B cell (primary cell): Measurements from ENCODE around the gene NDFIP1. TPM values are rescaled to one million over a fixed set of nuclear protein-coding genes. Genes with fewer than 3 reads are reported as not detected.

Experiments used
- ATAC-seq: fragments of 200-7000 bp; cut with Tn5 transposase; one replicate; pipeline ENCODE4 v1.10.0; 2021; ENCODE audit warnings: low read depth, mild to moderate bottlenecking, moderate number of reproducible peaks, moderate library complexity
- CTCF ChIA-PET: fragments of 350-600 bp; sonication (Branson Sonifier 250); formaldehyde crosslinking; loops from one replicate; lab custom pipeline; 2021; ENCODE audit warnings: antibody characterized with exemption, inconsistent platforms; lab: Charles Lee
- POLR2A ChIA-PET: fragments of 350-600 bp; sonication (Branson Sonifier 250); formaldehyde crosslinking; loops from one replicate; lab custom pipeline; 2021; ENCODE audit warnings: antibody characterized with exemption; lab: Charles Lee
- DNase-seq: peaks from one replicate; pipeline ENCODE4 v3.0.0; 2013
- H2AFZ ChIP-seq: 2 replicates; pipeline ENCODE4 v1.6.1; 2012; ENCODE audit warnings: mild to moderate bottlenecking, low read depth, low read length; ENCODE audit not compliant: insufficient read depth, poor library complexity, severe bottlenecking
- H3K27ac ChIP-seq, 2 donors: 1 replicate in 1 of 2; 2 replicates in 1 of 2; pipeline ENCODE4 v1.5.1; 2012 to 2013; ENCODE audit warnings: low read length in 2 of 2, mild to moderate bottlenecking in 2 of 2, moderate library complexity in 1 of 2
- H3K27me3 ChIP-seq, 4 experiments: fragments of 200-600 bp in 1 of 4; sonication (generic) in 1 of 4; replicated peaks in 1 of 4; 1 replicate in 2 of 4; 2 replicates in 2 of 4; pipeline versions ENCODE4 v1.6.1 to v1.7.0; 2013 to 2016; ENCODE audit warnings: low read length in 3 of 4, mild to moderate bottlenecking in 2 of 4, mixed read lengths in 1 of 4, moderate library complexity in 1 of 4; ENCODE audit not compliant: insufficient read depth in 4 of 4, control insufficient read depth in 3 of 4; ENCODE audit errors: control extremely low read depth in 1 of 4
- H3K36me3 ChIP-seq, 2 experiments: replicated peaks in 1 of 2; 1 replicate in 1 of 2; 2 replicates in 1 of 2; pipeline versions ENCODE4 v1.6.1 to v1.7.1; 2013; ENCODE audit warnings: low read length in 1 of 2; ENCODE audit not compliant: insufficient read depth in 2 of 2, control insufficient read depth in 1 of 2; ENCODE audit errors: control extremely low read depth in 1 of 2, extremely low read depth in 1 of 2
- H3K4me1 ChIP-seq, 2 donors: fragments of 200-600 bp in 1 of 2; sonication (generic) in 1 of 2; 1 replicate in 1 of 2; 2 replicates in 1 of 2; pipeline versions ENCODE4 v1.5.1 to v1.6.1; 2013 to 2017; ENCODE audit warnings: low read length in 2 of 2; ENCODE audit not compliant: control insufficient read depth in 2 of 2, insufficient read depth in 2 of 2
- H3K4me2 ChIP-seq: replicated peaks from 2 replicates; pipeline ENCODE3; 2012; ENCODE audit warnings: mild to moderate bottlenecking, low read depth, low read length; ENCODE audit not compliant: poor library complexity, severe bottlenecking
- H3K4me3 ChIP-seq, 5 experiments: fragments of 200-600 bp in 1 of 5; sonication (generic) in 1 of 5; 1 replicate in 3 of 5; 2 replicates in 2 of 5; pipeline versions ENCODE4 v1.5.1 to v1.7.0; 2011 to 2016; ENCODE audit warnings: low read length in 4 of 5, mild to moderate bottlenecking in 4 of 5, low read depth in 2 of 5, control low read depth in 1 of 5, moderate library complexity in 1 of 5; ENCODE audit not compliant: insufficient read depth in 1 of 5; ENCODE audit errors: control extremely low read depth in 1 of 5, extremely low read depth in 1 of 5
- H3K79me2 ChIP-seq: fragments of 200-600 bp; sonication (generic); one replicate; pipeline ENCODE4 v1.6.0; 2016; ENCODE audit warnings: low read length; ENCODE audit not compliant: control insufficient read depth, insufficient read depth
- H3K9ac ChIP-seq: fragments of 200-600 bp; sonication (generic); 2 replicates; pipeline ENCODE4 v1.6.1; 2017; ENCODE audit warnings: mild to moderate bottlenecking, low read length, moderate library complexity
- H3K9me3 ChIP-seq, 3 donors: one replicate each; pipeline versions ENCODE4 v1.6.1 to v1.7.1; 2013; ENCODE audit warnings: low read length in 2 of 3; ENCODE audit not compliant: control insufficient read depth in 2 of 3, insufficient read depth in 1 of 3; ENCODE audit errors: control extremely low read depth in 1 of 3
- H4K20me1 ChIP-seq: 2 replicates; pipeline ENCODE4 v1.6.0; 2012; ENCODE audit warnings: mild to moderate bottlenecking, low read length; ENCODE audit not compliant: insufficient read depth, control insufficient read depth, poor library complexity, severe bottlenecking
- H3K27ac Mint-ChIP-seq: one replicate; pipeline ENCODE4 v1.8.0; 2021; ENCODE audit warnings: mixed read lengths
- H3K27me3 Mint-ChIP-seq: one replicate; pipeline ENCODE4 v1.8.0; 2021; ENCODE audit warnings: mixed read lengths
- H3K4me1 Mint-ChIP-seq: one replicate; pipeline ENCODE4 v1.8.0; 2021; ENCODE audit warnings: mixed read lengths
- H3K4me3 Mint-ChIP-seq: one replicate; pipeline ENCODE4 v1.8.0; 2021; ENCODE audit warnings: mixed read lengths
- H3K9me3 Mint-ChIP-seq: one replicate; pipeline ENCODE4 v1.8.0; 2022; ENCODE audit warnings: mixed read lengths; ENCODE audit not compliant: insufficient read depth
- CTCF ChIP-seq: fragments of 200-600 bp; IDR thresholded peaks from one replicate; pipeline ENCODE4 v1.8.0; 2022; ENCODE audit warnings: antibody characterized with exemption, mild to moderate bottlenecking
- EZH2 ChIP-seq: IDR thresholded peaks from 2 replicates; pipeline ENCODE4 v1.6.1; 2012; ENCODE audit warnings: borderline replicate concordance, low read depth, mild to moderate bottlenecking, moderate library complexity, low read length; ENCODE audit not compliant: insufficient read depth, poor library complexity, severe bottlenecking
- WGBS: methylation state at CpG from one replicate; pipeline ENCODE4 v1.1.5; 2013; ENCODE audit warnings: missing lambda C conversion rate; ENCODE audit not compliant: insufficient coverage; 5-methylcytosine and 5-hydroxymethylcytosine counted together
- intact Hi-C: fragments of 100-400 bp; cut with micrococcal nuclease; formaldehyde crosslinking; loops from one replicate; pipeline ENCODE4 v1.10.0; 2022
- polyA plus RNA-seq: library from polyadenylated mRNA; depleted of rRNA; stranded (reverse); fragments of >200 nt; gene quantifications from 2 replicates; pipeline ENCODE4 v1.2.3, GENCODE V29; 2012
- total RNA-seq, 2 donors: library from RNA; stranded (reverse); fragments of 120-200 nt in 1 of 2; gene quantifications; 1 replicate in 1 of 2; 2 replicates in 1 of 2; pipeline versions ENCODE4 v1.2.3 to v1.2.4, GENCODE V29; 2013 to 2022

NDFIP1 gene
- total and polyA plus RNA-seq, 2 donors (not counting 1 experiment from before 2014, with no cell fraction given): 10.6 to 34.6 TPM

GRCh38 chr5:142199388-142199787 lies 90.8 kb downstream of the NDFIP1 start:
- Histone ChIP-seq H3K4me1 (no peaks in the 10 kb centered on the region), H3K4me2 (no peak overlapping the region), H3K9ac (no peak overlapping the region), H3K27me3 (peaks cover 0 to 3% (median 0%) of the 10 kb centered on the region in 4 experiments), H4K20me1 (no peaks in the 10 kb centered on the region), H3K36me3 (no peaks in the 10 kb centered on the region), H3K4me3 (no peak overlapping the region), H3K79me2 (no peaks in the 10 kb centered on the region), H2AFZ (no peak overlapping the region), H3K9me3 (no peaks in the 10 kb centered on the region), H3K27ac (no peak overlapping the region)
- Mint-ChIP-seq H3K4me1 (no peaks in the 10 kb centered on the region), H3K9me3 (no peaks in the 10 kb centered on the region), H3K27me3 (peaks cover 29% of the 10 kb centered on the region), H3K4me3 (no peak overlapping the region), H3K27ac (no peak overlapping the region)
- no peak for TF ChIP-seq EZH2
- DNase-seq (no peak), ATAC-seq (no peak)
- ChIA-PET CTCF (no interaction called here), POLR2A (no interaction called here)
- 100% methylated on average over 5 of the region's 8 CpGs for WGBS
- intact Hi-C loops: no loop called here

GRCh38 chr5:142200387-142200786 lies 91.8 kb downstream of the NDFIP1 start:
- peaks cover 30% of the 10 kb centered on the region for H3K27me3 Mint-ChIP-seq
- WGBS: 55% methylated on average over 6 of the region's 6 CpGs

More at GRCh38 chr5:142200387-142200786, 91.8 kb downstream of the NDFIP1 start:
- Histone ChIP-seq H3K79me2 (no peaks in the 10 kb centered on the region), H3K4me3 (no peak overlapping the region), H3K27ac (no peak overlapping the region), H2AFZ (no peak overlapping the region), H3K9ac (no peak overlapping the region), H3K4me1 (no peaks in the 10 kb centered on the region), H3K9me3 (no peaks in the 10 kb centered on the region), H4K20me1 (no peaks in the 10 kb centered on the region), H3K27me3 (peaks cover 0 to 3% (median 0%) of the 10 kb centered on the region in 4 experiments), H3K36me3 (no peaks in the 10 kb centered on the region), H3K4me2 (no peak overlapping the region)
- H3K27ac Mint-ChIP-seq: no peak overlapping the region
- intact Hi-C loops: no loop called here
- no peaks in the 10 kb centered on the region for H3K4me1 Mint-ChIP-seq
- DNase-seq (no peak), ATAC-seq (no peak)
- no peaks in the 10 kb centered on the region for H3K9me3 Mint-ChIP-seq
- CTCF ChIA-PET: no interaction called here
- POLR2A ChIA-PET: no interaction called here
- H3K4me3 Mint-ChIP-seq: no peak overlapping the region
- no peak for TF ChIP-seq EZH2
- TF ChIP-seq CTCF: no peak
